CD4-positive, alpha-beta T cell (primary cell): ENCODE results near the gene ANKRD53. TPM values are rescaled to one million over a fixed set of nuclear protein-coding genes. Genes with fewer than 3 reads are reported as not detected.

Experiments
- ATAC-seq: fragments of 200-7000 bp; cut with Tn5 transposase; one replicate; pipeline ENCODE4 v1.10.0; 2022; ENCODE audit warnings: mild to moderate bottlenecking; ENCODE audit not compliant: poor library complexity
- CTCF ChIA-PET: fragments of 350-600 bp; sonication (Branson Sonifier 250); formaldehyde crosslinking; loops from one replicate; lab custom pipeline; 2021; ENCODE audit warnings: antibody characterized with exemption, inconsistent platforms; lab: Charles Lee
- POLR2A ChIA-PET: fragments of 350-600 bp; sonication (Branson Sonifier 250); formaldehyde crosslinking; loops from one replicate; lab custom pipeline; 2021; ENCODE audit warnings: antibody characterized with exemption, inconsistent platforms; lab: Charles Lee
- DNase-seq, 14 experiments: peaks; one replicate each; pipeline ENCODE4 v3.0.0-alpha.2; 2013 to 2020; ENCODE audit warnings: mixed read lengths in 2 of 14
- H3K27ac ChIP-seq, 2 donors: one replicate each; pipeline versions ENCODE4 v1.5.1 to v1.7.0; 2013; ENCODE audit warnings: low read length in 2 of 2, low read depth in 1 of 2, mild to moderate bottlenecking in 1 of 2
- H3K27me3 ChIP-seq, 2 experiments: 1 replicate in 1 of 2; 2 replicates in 1 of 2; pipeline versions ENCODE4 v1.6.1 to v1.7.0; 2013; ENCODE audit warnings: low read length in 2 of 2, control low read depth in 1 of 2, mild to moderate bottlenecking in 1 of 2, moderate library complexity in 1 of 2; ENCODE audit not compliant: insufficient read depth in 2 of 2, control insufficient read depth in 1 of 2
- H3K36me3 ChIP-seq: one replicate; pipeline ENCODE4 v1.6.1; 2013; ENCODE audit warnings: low read length, control low read depth; ENCODE audit not compliant: insufficient read depth
- H3K4me1 ChIP-seq: one replicate; pipeline ENCODE4 v1.6.1; 2013; ENCODE audit warnings: low read length, control low read depth; ENCODE audit not compliant: insufficient read depth
- H3K4me3 ChIP-seq: one replicate; pipeline ENCODE4 v1.5.1; 2013; ENCODE audit warnings: mild to moderate bottlenecking, low read length, moderate library complexity
- H3K9me3 ChIP-seq, 2 experiments: 1 replicate in 1 of 2; 2 replicates in 1 of 2; pipeline versions ENCODE4 v1.6.1 to v1.7.0; 2013; ENCODE audit warnings: low read length in 2 of 2, mild to moderate bottlenecking in 2 of 2, control low read depth in 1 of 2, moderate library complexity in 1 of 2; ENCODE audit not compliant: control insufficient read depth in 1 of 2, insufficient read depth in 1 of 2
- H3K27ac Mint-ChIP-seq: one replicate; pipeline ENCODE4 v1.8.0; 2020; ENCODE audit warnings: mixed read lengths
- H3K27me3 Mint-ChIP-seq: one replicate; pipeline ENCODE4 v1.8.0; 2021; ENCODE audit warnings: mixed read lengths
- H3K36me3 Mint-ChIP-seq: one replicate; pipeline ENCODE4 v1.8.0; 2021; ENCODE audit warnings: low read depth, mixed read lengths
- H3K4me1 Mint-ChIP-seq: one replicate; pipeline ENCODE4 v1.8.0; 2021; ENCODE audit warnings: low read depth, mixed read lengths
- H3K4me3 Mint-ChIP-seq: one replicate; pipeline ENCODE4 v1.8.0; 2020; ENCODE audit warnings: mild to moderate bottlenecking, mixed read lengths
- H3K9me3 Mint-ChIP-seq: one replicate; pipeline ENCODE4 v1.8.0; 2020; ENCODE audit warnings: mixed read lengths
- CTCF ChIP-seq: fragments of 200-600 bp; IDR thresholded peaks from one replicate; pipeline ENCODE4 v1.8.0; 2022; ENCODE audit warnings: antibody characterized with exemption, mild to moderate bottlenecking
- intact Hi-C, 2 experiments: fragments of 100-400 bp; cut with DNase I in 1 of 2; cut with micrococcal nuclease in 1 of 2; formaldehyde crosslinking; loops; one replicate each; pipeline versions ENCODE4 v1.15.1 to v1.9.0; 2023 to 2025; cut with DNase I, micrococcal nuclease
- total RNA-seq, 174 experiments: library from RNA in 2 of 174; stranded (reverse) in 2 of 174; gene quantifications; one replicate each; pipeline ENCODE4 v1.2.3 and lab custom pipeline; 2021 to 2026

ANKRD53 gene
- total RNA-seq, 2 experiments from 2014 or later: 0.42 to 1.2 TPM

GRCh38 chr2:70981421-70981820 lies 3.0 kb downstream of the ANKRD53 start:
- no peak for ATAC-seq
- no peak for DNase-seq
- POLR2A ChIA-PET: no interaction called here

GRCh38 chr2:70981866-70982810 lies 3.7 kb downstream of the ANKRD53 start:
- Mint-ChIP-seq H3K4me3 (no peak overlapping the region), H3K27me3 (no peaks in the 10 kb centered on the region), H3K27ac (no peak overlapping the region), H3K9me3 (no peaks in the 10 kb centered on the region), H3K36me3 (peaks cover 14% of the 10 kb centered on the region), H3K4me1 (peaks cover 29% of the 10 kb centered on the region)
- H3K27me3 ChIP-seq: no peaks in the 10 kb centered on the region
- peaks cover 16% of the 10 kb centered on the region for H3K36me3 ChIP-seq
- DNase-seq: no peak
- peaks cover 33% of the 10 kb centered on the region for H3K4me1 ChIP-seq
- ChIA-PET CTCF (no interaction called here), POLR2A (no interaction called here)
- no peak overlapping the region for H3K27ac ChIP-seq
- no peaks in the 10 kb centered on the region for H3K9me3 ChIP-seq
- intact Hi-C loops: no loop called here
- no peak for ATAC-seq
- TF ChIP-seq CTCF: no peak
- H3K4me3 ChIP-seq: no peak overlapping the region

More at GRCh38 chr2:70981421-70981820, 3.0 kb downstream of the ANKRD53 start:
- Histone ChIP-seq H3K4me1 (peaks cover 36% of the 10 kb centered on the region), H3K36me3 (peaks cover 9% of the 10 kb centered on the region), H3K9me3 (no peaks in the 10 kb centered on the region), H3K27ac (no peak overlapping the region), H3K4me3 (no peak overlapping the region), H3K27me3 (no peaks in the 10 kb centered on the region)
- H3K27ac Mint-ChIP-seq: no peak overlapping the region
- H3K4me1 Mint-ChIP-seq: peaks cover 37% of the 10 kb centered on the region
- TF ChIP-seq CTCF: no peak
- peaks cover 8% of the 10 kb centered on the region for H3K36me3 Mint-ChIP-seq
- CTCF ChIA-PET: interaction anchor here (1.4 kb wide), 1 partner anchor 16 kb away, joined by 6 read pairs; no protein-coding TSS in a partner anchor
- intact Hi-C loops: no loop called here
- no peaks in the 10 kb centered on the region for H3K9me3 Mint-ChIP-seq
- no peak overlapping the region for H3K4me3 Mint-ChIP-seq
- no peaks in the 10 kb centered on the region for H3K27me3 Mint-ChIP-seq

GRCh38 chr2:70982971-70983370 lies 4.5 kb downstream of the ANKRD53 start:
- no peaks in the 10 kb centered on the region for H3K27me3 Mint-ChIP-seq
- H3K4me3 Mint-ChIP-seq: no peak overlapping the region
- no peak for TF ChIP-seq CTCF
- no peak for ATAC-seq
- DNase-seq: no peak
- no peaks in the 10 kb centered on the region for H3K27me3 ChIP-seq
- ChIA-PET POLR2A (no interaction called here), CTCF (interaction anchor here (0.9 kb wide), 2 partner anchors 11 to 18 kb away, joined by 4 to 5 read pairs; partner anchors contain the start of gene TEX261)
- H3K4me1 ChIP-seq: peaks cover 24% of the 10 kb centered on the region
- peaks cover 25% of the 10 kb centered on the region for H3K36me3 ChIP-seq
- peaks cover 22% of the 10 kb centered on the region for H3K36me3 Mint-ChIP-seq
- H3K9me3 Mint-ChIP-seq: no peaks in the 10 kb centered on the region
- H3K27ac ChIP-seq: no peak overlapping the region
- no peak overlapping the region for H3K4me3 ChIP-seq
- intact Hi-C loops: no loop called here
- no peaks in the 10 kb centered on the region for H3K9me3 ChIP-seq
- H3K4me1 Mint-ChIP-seq: peaks cover 21% of the 10 kb centered on the region
- H3K27ac Mint-ChIP-seq: no peak overlapping the region
